H7 (cell line): Measurements from ENCODE around the gene NTHL1. TPM values are rescaled to one million over a fixed set of nuclear protein-coding genes. Genes with fewer than 3 reads are reported as not detected.
A peak's percentile ranks its signal among the peaks of the same experiment; 100 is the strongest.

Experiments
- DNase-seq: peaks from one replicate; pipeline ENCODE4 v3.0.0; 2012
- H3K27me3 ChIP-seq: 2 replicates; pipeline ENCODE4 v1.6.0; 2011; ENCODE audit warnings: mild to moderate bottlenecking, low read length; ENCODE audit not compliant: control insufficient read depth, insufficient read depth
- H3K36me3 ChIP-seq: replicated peaks from 2 replicates; pipeline ENCODE4 v1.5.1; 2011; ENCODE audit warnings: low read length; ENCODE audit not compliant: control insufficient read depth, insufficient read depth
- H3K4me3 ChIP-seq: 2 replicates; pipeline ENCODE4 v1.5.1; 2011; ENCODE audit warnings: low read depth, mild to moderate bottlenecking, control low read depth, low read length, moderate library complexity; ENCODE audit not compliant: insufficient read depth
- total RNA-seq: library from RNA; depleted of rRNA; stranded (reverse); fragments of >200 nt; shearing (Covaris generic); gene quantifications from 2 replicates; pipeline ENCODE4 v1.2.3, GENCODE V29; 2014

The NTHL1 gene
- total RNA-seq, 1 experiment from 2014 or later, result 108 TPM

GRCh38 chr16:1999866-2000514 is 47.6 kb downstream of the NTHL1 start:
- H3K4me3 ChIP-seq, result no peak overlapping the region
- no peak for DNase-seq
- peaks cover 23% of the 10 kb centered on the region for H3K36me3 ChIP-seq
- H3K27me3 ChIP-seq, result no peaks in the 10 kb centered on the region

- no peak for DNase-seq
- no peak overlapping the region for H3K4me3 ChIP-seq
- H3K27me3 ChIP-seq, result no peaks in the 10 kb centered on the region
- peaks cover 23% of the 10 kb centered on the region for H3K36me3 ChIP-seq
Measured at GRCh38 chr16:1998852-1999801, 48.5 kb downstream of the NTHL1 start.

GRCh38 chr16:1998360-1998835 is 49.2 kb downstream of the NTHL1 start:
- Histone ChIP-seq H3K27me3 (no peaks in the 10 kb centered on the region), H3K36me3 (peaks cover 23% of the 10 kb centered on the region), H3K4me3 (no peak overlapping the region)
- DNase-seq, result no peak

- no peak for DNase-seq
- H3K4me3 ChIP-seq, result no peak overlapping the region
- no peaks in the 10 kb centered on the region; the same call in 1 of the 2 replicates for H3K27me3 ChIP-seq
- H3K36me3 ChIP-seq, result peaks cover 20% of the 10 kb centered on the region
Measured at GRCh38 chr16:1997494-1998359, 49.9 kb downstream of the NTHL1 start.

- no peak overlapping the region for H3K4me3 ChIP-seq
- peaks cover 24% of the 10 kb centered on the region for H3K27me3 ChIP-seq
- no peak for DNase-seq
- H3K36me3 ChIP-seq, result peaks cover 7% of the 10 kb centered on the region
Measured at GRCh38 chr16:1993731-1994131, 53.9 kb downstream of the NTHL1 start.

GRCh38 chr16:1992704-1993317 is 54.8 kb downstream of the NTHL1 start:
- Histone ChIP-seq H3K27me3 (peaks cover 26% of the 10 kb centered on the region), H3K4me3 (peak overlapping the region; percentile 61), H3K36me3 (peaks cover 3% of the 10 kb centered on the region)
- peak; percentile 92 for DNase-seq

- Histone ChIP-seq H3K4me3 (peak overlapping the region; percentile 66), H3K27me3 (peaks cover 26% of the 10 kb centered on the region), H3K36me3 (peaks cover 1% of the 10 kb centered on the region)
- DNase-seq, result peak; percentile 100
Measured at GRCh38 chr16:1991948-1992703, 55.5 kb downstream of the NTHL1 start.

- no peak for DNase-seq
- Histone ChIP-seq H3K4me3 (peak overlapping the region; percentile 66), H3K27me3 (peaks cover 26% of the 10 kb centered on the region), H3K36me3 (peaks cover 1% of the 10 kb centered on the region; the same call in 1 of the 2 replicates)
Measured at GRCh38 chr16:1991588-1991947, 56.1 kb downstream of the NTHL1 start.

GRCh38 chr16:1991135-1991551 is 56.5 kb downstream of the NTHL1 start:
- DNase-seq, result peak; percentile 77
- Histone ChIP-seq H3K4me3 (peak overlapping the region; percentile 66), H3K36me3 (peaks cover 1% of the 10 kb centered on the region), H3K27me3 (peaks cover 26% of the 10 kb centered on the region)

- peak overlapping the region; percentile 66 for H3K4me3 ChIP-seq
- DNase-seq, result peak; percentile 96
- H3K36me3 ChIP-seq, result peaks cover 5% of the 10 kb centered on the region
- H3K27me3 ChIP-seq, result peaks cover 26% of the 10 kb centered on the region
Measured at GRCh38 chr16:1990351-1991134, 57.1 kb downstream of the NTHL1 start.

- Histone ChIP-seq H3K36me3 (peaks cover 6% of the 10 kb centered on the region), H3K27me3 (peaks cover 26% of the 10 kb centered on the region), H3K4me3 (peak overlapping the region; percentile 66)
- no peak for DNase-seq
Measured at GRCh38 chr16:1990101-1990350, 57.6 kb downstream of the NTHL1 start.
